Esophagus (tissue), 2 donors: ENCODE results near the gene CACNG7. TPM values are rescaled to one million over a fixed set of nuclear protein-coding genes. Genes with fewer than 3 reads are reported as not detected.

ENCODE experiments used
- H3K27ac ChIP-seq, 2 donors: one replicate each; pipeline ENCODE4 v1.5.1; 2013; ENCODE audit warnings: low read depth in 2 of 2, mild to moderate bottlenecking in 2 of 2, inconsistent platforms in 1 of 2, low read length in 1 of 2, moderate library complexity in 1 of 2
- H3K27me3 ChIP-seq, 2 donors: one replicate each; pipeline ENCODE4 v1.6.1; 2013; ENCODE audit warnings: low read length in 2 of 2, control low read depth in 1 of 2, mild to moderate bottlenecking in 1 of 2; ENCODE audit not compliant: insufficient read depth in 2 of 2, control insufficient read depth in 1 of 2
- H3K36me3 ChIP-seq, 2 donors: one replicate each; pipeline ENCODE4 v1.6.1; 2013; ENCODE audit warnings: low read length in 1 of 2; ENCODE audit not compliant: control insufficient read depth in 2 of 2, insufficient read depth in 2 of 2
- H3K4me1 ChIP-seq, 2 donors: one replicate each; pipeline ENCODE4 v1.6.1; 2013; ENCODE audit warnings: low read length in 1 of 2; ENCODE audit not compliant: control insufficient read depth in 2 of 2, insufficient read depth in 2 of 2
- H3K4me3 ChIP-seq, 2 donors: one replicate each; pipeline ENCODE4 v1.5.1; 2013; ENCODE audit warnings: low read length in 2 of 2, mild to moderate bottlenecking in 2 of 2, low read depth in 1 of 2, moderate library complexity in 1 of 2
- H3K9me3 ChIP-seq, 2 donors: one replicate each; pipeline ENCODE4 v1.6.1; 2013; ENCODE audit warnings: mild to moderate bottlenecking in 2 of 2, low read depth in 1 of 2, low read length in 1 of 2, moderate library complexity in 1 of 2; ENCODE audit not compliant: control insufficient read depth in 2 of 2, insufficient read depth in 1 of 2
- WGBS, 2 donors: extraction: QIAGEN DNeasy Blood & Tissue Kit; methylation state at CpG; one replicate each; pipeline ENCODE4 v1.1.7; 2013; 5-methylcytosine and 5-hydroxymethylcytosine counted together
- polyA plus RNA-seq, 2 donors: library from polyadenylated mRNA; stranded (reverse); fragments of 200-250 nt; gene quantifications; one replicate each; pipeline ENCODE4 v1.2.3, GENCODE V29; 2013
- donor health status: healthy with polysubstance abuse.
- donor health status: Bipolar disorder and iron deficiency.

Gene CACNG7
- polyA plus RNA-seq, 2 donors, result not detected

DNA sequence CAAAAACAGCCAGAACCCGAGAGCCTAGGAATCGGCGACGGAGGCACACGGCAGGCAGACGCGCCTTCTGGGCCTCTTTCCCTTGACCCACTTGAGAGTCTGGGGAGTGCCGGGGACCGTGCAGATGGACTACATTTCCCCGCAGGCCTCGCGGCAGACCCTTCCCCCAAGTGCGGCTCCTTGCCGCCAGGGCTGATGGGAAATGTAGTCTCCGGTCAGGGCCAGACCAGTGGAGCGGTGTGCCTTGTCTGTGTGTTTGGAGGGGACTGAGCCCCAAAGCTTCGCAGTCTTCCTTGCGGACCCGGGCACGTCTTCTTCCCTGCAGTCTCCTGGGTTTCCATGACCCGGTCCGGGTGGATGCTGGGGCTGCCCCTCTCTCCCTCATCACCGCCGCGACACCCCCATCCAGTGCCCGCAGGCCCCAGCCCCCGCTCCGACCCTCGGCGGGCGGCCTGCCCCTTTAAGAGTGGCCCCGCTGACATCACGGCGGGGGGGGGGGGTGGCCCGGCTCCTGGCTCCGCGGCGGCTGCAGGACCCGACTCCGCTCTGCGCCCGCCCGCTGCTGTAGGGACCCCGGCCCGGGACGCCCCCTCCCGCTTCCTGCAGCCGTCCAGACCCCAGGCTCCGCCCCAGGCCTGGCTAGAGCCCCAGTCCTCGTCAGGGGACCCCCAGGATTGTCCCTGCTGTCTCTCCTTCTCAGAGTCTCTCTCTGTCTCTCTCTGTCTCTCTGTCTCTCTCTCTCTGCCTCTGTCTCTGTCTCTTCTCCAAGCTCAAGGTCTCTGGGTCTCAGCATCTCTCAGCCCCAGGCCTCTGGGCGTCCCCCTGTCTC, 758 bp upstream of the CACNG7 start:
- WGBS, 2 donors, result 5 to 6% methylated on average over 46 to 51 of the region's 51 CpGs
- Histone ChIP-seq H3K27me3 (peaks cover 0 to 40% of the 10 kb centered on the region in 2 donors), H3K27ac (no peak overlapping the region), H3K9me3 (peaks cover 0 to 4% of the 10 kb centered on the region in 2 donors), H3K36me3 (no peaks in the 10 kb centered on the region), H3K4me3 (no peak overlapping the region), H3K4me1 (peaks cover 0 to 2% of the 10 kb centered on the region in 2 donors)

- Histone ChIP-seq H3K36me3 (no peaks in the 10 kb centered on the region), H3K4me3 (no peak overlapping the region), H3K27ac (no peak overlapping the region), H3K9me3 (peaks cover 0 to 4% of the 10 kb centered on the region in 2 donors), H3K4me1 (peaks cover 0 to 2% of the 10 kb centered on the region in 2 donors), H3K27me3 (peaks cover 0 to 40% of the 10 kb centered on the region in 2 donors)
- WGBS, 2 donors, result 3 to 5% methylated on average over 46 to 47 of the region's 47 CpGs
Measured at GRCh38 chr19:53909471-53910169, 542 bp downstream of the CACNG7 start.

DNA sequence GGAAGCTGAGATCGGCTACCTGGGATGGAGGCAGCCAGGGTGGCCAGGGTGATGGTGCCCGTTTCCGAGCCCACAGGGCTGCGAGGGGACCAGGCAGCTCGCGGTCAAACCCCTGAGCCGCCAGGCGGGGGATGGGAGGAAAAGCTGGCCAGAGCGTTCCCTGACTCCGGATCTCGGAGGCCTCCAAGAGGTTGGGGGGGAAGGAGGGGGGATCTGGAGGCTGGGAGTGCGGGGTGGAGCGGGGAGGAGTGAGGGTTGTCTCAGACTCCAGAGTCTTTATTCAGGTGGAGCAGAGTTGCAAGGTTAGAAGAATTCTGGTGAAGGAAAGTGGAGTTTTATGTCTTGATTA, 1.1 kb downstream of the CACNG7 start:
- peaks cover 0 to 4% of the 10 kb centered on the region in 2 donors for H3K9me3 ChIP-seq
- H3K4me3 ChIP-seq, result no peak overlapping the region
- 2 to 4% methylated on average over 12 to 13 of the region's 13 CpGs for WGBS, 2 donors
- H3K4me1 ChIP-seq, result peaks cover 0 to 2% of the 10 kb centered on the region in 2 donors
- no peaks in the 10 kb centered on the region for H3K36me3 ChIP-seq
- H3K27ac ChIP-seq, result no peak overlapping the region
- peaks cover 0 to 40% of the 10 kb centered on the region in 2 donors for H3K27me3 ChIP-seq

DNA sequence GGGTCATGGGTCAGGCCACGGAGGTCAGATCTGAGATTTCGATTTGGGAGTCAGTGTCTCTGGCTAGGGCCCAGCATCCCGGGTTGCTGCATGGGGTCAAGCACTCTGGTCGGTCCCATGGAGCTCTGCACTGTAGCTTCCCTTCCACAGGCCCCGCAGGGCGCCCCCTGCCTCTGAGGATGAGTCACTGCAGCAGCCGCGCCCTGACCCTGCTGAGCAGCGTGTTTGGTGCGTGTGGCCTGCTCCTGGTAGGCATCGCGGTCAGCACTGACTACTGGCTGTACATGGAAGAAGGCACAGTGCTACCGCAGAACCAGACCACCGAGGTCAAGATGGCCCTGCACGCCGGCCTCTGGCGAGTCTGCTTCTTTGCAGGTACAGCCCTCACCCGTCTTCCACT, 3.6 kb downstream of the CACNG7 start:
- Histone ChIP-seq H3K4me1 (no peaks in the 10 kb centered on the region), H3K9me3 (peaks cover 0 to 4% of the 10 kb centered on the region in 2 donors), H3K27ac (no peak overlapping the region), H3K4me3 (no peak overlapping the region), H3K27me3 (peaks cover 0 to 32% of the 10 kb centered on the region in 2 donors), H3K36me3 (no peaks in the 10 kb centered on the region)
- 66 to 72% methylated on average over 18 of the region's 18 CpGs for WGBS, 2 donors

GRCh38 chr19:53915000-53915399, 5.9 kb downstream of the CACNG7 start:
- Histone ChIP-seq H3K4me3 (no peak overlapping the region), H3K27me3 (peaks cover 0 to 9% of the 10 kb centered on the region in 2 donors), H3K27ac (no peak overlapping the region), H3K4me1 (no peaks in the 10 kb centered on the region), H3K9me3 (no peaks in the 10 kb centered on the region), H3K36me3 (no peaks in the 10 kb centered on the region)
- 61 to 63% methylated on average over 7 to 8 of the region's 8 CpGs for WGBS, 2 donors

GRCh38 chr19:53916004-53916403, 6.9 kb downstream of the CACNG7 start:
- Histone ChIP-seq H3K27ac (no peak overlapping the region), H3K4me1 (no peaks in the 10 kb centered on the region), H3K9me3 (no peaks in the 10 kb centered on the region), H3K4me3 (no peak overlapping the region), H3K36me3 (no peaks in the 10 kb centered on the region), H3K27me3 (peaks cover 0 to 4% of the 10 kb centered on the region in 2 donors)
- WGBS, 2 donors, result 59 to 61% methylated on average over 6 of the region's 6 CpGs

DNA sequence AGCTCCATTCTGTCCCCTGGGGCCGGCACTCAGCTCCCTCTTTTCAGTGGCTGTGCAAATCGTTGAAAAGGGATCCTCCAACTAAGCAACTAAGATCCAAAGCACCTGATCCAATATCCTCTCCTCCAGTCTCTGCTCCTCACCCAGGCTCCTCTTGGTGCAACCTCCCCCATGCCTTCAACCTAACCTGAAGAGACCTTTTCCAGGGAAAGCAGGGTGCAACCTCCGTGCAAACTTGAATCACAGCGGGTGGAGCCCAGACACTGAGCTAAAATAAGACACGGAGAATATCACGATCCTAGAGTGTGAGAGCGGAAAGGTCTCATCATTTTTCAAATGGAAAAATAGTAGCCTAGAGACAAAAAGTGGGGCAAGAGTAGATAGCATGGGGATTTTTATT, 8.3 kb downstream of the CACNG7 start:
- Histone ChIP-seq H3K4me3 (no peak overlapping the region), H3K36me3 (no peaks in the 10 kb centered on the region), H3K4me1 (no peaks in the 10 kb centered on the region), H3K27me3 (no peaks in the 10 kb centered on the region), H3K9me3 (no peaks in the 10 kb centered on the region), H3K27ac (no peak overlapping the region)
- WGBS, 2 donors, result 80 to 83% methylated on average over 7 of the region's 7 CpGs

DNA sequence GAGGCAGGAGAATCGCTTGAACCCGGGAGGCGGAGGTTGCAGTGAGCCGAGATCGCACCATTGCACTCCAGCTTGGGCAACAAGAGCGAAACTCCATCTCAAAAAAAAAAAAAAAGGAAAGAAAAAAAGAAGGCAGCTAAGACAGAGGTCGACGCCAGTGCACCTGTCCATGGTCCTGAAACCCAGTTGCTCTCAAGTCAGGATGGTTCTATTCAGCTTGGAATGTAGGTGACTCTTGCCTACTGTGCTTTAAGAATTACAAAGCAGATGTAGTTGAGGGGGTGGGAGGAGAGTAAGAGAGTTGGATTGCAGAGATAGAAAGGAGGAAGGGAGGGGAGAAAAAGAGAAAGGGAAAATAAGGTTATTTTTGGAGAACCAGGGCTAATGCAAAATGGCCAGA, 18.7 kb downstream of the CACNG7 start:
- Histone ChIP-seq H3K27me3 (no peaks in the 10 kb centered on the region), H3K27ac (no peak overlapping the region), H3K4me3 (no peak overlapping the region), H3K36me3 (no peaks in the 10 kb centered on the region), H3K4me1 (no peaks in the 10 kb centered on the region), H3K9me3 (peaks cover 0 to 4% of the 10 kb centered on the region in 2 donors)
- 14 to 44% methylated on average over 3 to 8 of the region's 8 CpGs for WGBS, 2 donors

DNA sequence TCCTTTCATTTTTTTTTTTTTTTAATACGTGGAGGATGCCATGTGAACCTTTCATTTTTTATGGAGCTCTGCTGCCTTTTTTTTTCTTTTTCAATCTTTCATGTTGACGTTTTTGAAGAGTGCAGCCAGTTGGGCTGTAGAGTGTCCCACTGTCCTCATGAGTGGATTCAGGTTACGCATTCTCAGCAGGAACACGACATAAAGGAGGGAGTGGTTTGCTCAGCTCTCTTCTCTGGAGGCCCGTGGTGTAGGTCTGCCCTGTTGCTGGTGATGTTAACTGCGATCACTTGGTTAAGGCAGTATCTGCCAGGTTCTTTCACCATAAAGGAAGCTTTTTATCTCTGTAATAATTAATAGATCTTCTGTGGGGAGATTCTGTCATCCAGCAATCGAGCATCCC, 27.0 kb downstream of the CACNG7 start:
- Histone ChIP-seq H3K4me1 (no peaks in the 10 kb centered on the region), H3K27me3 (no peaks in the 10 kb centered on the region), H3K9me3 (no peaks in the 10 kb centered on the region), H3K27ac (no peak overlapping the region), H3K4me3 (no peak overlapping the region), H3K36me3 (no peaks in the 10 kb centered on the region)
- WGBS, 2 donors, result 39 to 46% methylated on average over 7 of the region's 7 CpGs
